ENCODE measurements around the gene DOCK9. TPM values are rescaled to one million over a fixed set of nuclear protein-coding genes. Genes with fewer than 3 reads are reported as not detected.

Gene DOCK9
- total RNA-seq, 1 donor from 2014 or later, result 153 TPM

DNA sequence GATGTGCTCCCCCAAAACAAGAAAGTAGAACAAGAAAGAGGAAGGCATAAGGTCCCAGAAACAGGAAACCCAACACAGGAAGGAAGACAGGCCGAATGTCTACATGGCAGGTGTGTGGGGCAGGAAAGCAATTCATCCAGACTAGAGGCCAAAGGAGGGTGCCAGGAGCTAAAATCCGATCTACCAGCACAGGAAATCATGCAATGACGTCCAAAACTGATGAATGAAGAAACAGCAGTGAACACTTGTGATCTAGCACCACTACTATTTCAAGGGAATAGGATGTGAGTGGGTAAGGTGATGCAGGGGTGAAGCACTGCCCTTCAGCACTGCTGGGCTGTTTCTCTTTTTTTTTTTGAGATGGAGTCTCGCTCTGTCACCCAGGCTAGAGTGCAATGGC lies 59.1 kb downstream of the DOCK9 start:
- intact Hi-C loops (cut with DNase I), result no loop called here
- TF ChIP-seq, protein P1, sequence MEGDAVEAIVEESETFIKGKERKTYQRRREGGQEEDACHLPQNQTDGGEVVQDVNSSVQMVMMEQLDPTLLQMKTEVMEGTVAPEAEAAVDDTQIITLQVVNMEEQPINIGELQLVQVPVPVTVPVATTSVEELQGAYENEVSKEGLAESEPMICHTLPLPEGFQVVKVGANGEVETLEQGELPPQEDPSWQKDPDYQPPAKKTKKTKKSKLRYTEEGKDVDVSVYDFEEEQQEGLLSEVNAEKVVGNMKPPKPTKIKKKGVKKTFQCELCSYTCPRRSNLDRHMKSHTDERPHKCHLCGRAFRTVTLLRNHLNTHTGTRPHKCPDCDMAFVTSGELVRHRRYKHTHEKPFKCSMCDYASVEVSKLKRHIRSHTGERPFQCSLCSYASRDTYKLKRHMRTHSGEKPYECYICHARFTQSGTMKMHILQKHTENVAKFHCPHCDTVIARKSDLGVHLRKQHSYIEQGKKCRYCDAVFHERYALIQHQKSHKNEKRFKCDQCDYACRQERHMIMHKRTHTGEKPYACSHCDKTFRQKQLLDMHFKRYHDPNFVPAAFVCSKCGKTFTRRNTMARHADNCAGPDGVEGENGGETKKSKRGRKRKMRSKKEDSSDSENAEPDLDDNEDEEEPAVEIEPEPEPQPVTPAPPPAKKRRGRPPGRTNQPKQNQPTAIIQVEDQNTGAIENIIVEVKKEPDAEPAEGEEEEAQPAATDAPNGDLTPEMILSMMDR (IDR thresholded peaks at IDR 0.05), result no peak
- Histone ChIP-seq H3K27me3 (ENCODE audit: low read depth) (no peaks in the 10 kb centered on the region), H3K4me1 (peaks cover 41% of the 10 kb centered on the region), H3K27ac (no peak overlapping the region), H3K4me3 (no peak overlapping the region), H3K9me3 (no peaks in the 10 kb centered on the region), H3K36me3 (peaks cover 55% of the 10 kb centered on the region)
- no peak for ATAC-seq
- DNase-seq, result no peak

DNA sequence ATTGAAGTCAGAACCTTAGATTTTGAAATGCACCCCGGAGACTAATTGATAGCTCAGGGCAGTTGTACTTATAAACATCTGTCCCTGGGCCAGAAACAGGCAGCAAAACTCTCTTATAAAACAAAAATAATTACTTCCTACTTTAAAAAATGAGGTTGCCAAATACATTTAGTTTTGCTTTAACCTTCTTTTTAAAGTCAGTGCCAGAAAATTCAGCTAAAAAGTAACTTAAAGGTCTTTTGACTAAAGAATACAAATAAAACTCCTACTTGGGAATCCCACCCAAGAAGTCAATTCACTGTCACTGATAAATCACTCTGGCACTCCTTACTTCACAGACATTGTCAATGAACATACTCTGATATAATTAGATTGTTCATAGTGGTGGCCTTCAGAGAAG lies 60.7 kb downstream of the DOCK9 start:
- Histone ChIP-seq H3K27me3 (ENCODE audit: low read depth) (no peaks in the 10 kb centered on the region), H3K36me3 (peaks cover 51% of the 10 kb centered on the region), H3K9me3 (no peaks in the 10 kb centered on the region), H3K4me3 (no peak overlapping the region), H3K27ac (no peak overlapping the region), H3K4me1 (peaks cover 48% of the 10 kb centered on the region)
- DNase-seq, result no peak
- intact Hi-C loops (cut with DNase I), result no loop called here
- TF ChIP-seq, protein P1 (IDR thresholded peaks at IDR 0.05), result no peak
- ATAC-seq, result no peak

DNA sequence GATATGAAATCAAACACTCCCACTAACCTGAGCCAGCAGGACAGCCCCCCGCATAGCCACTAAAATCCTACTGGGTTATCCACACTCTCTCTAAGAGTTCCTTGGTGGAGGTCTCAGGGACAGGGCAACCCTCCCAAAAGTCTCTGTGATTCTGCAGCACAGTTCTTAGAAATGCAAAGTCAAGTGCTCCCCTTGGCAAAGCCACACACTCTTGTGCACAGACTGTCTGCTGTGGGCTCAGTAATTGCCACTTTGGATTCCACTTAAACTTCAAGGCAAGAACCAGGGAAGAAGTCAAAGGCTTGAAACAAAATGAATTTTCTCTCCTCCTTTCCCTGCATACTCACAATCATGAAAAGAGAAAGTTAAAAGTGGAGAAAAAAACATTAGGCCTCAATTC lies 61.5 kb downstream of the DOCK9 start:
- H3K27me3 ChIP-seq (ENCODE audit: low read depth), result no peaks in the 10 kb centered on the region
- TF ChIP-seq, protein P1 (IDR thresholded peaks at IDR 0.05), result no peak
- intact Hi-C loops (cut with DNase I), result no loop called here
- ATAC-seq (peak; percentile 65 to 77), DNase-seq (no peak)
- peaks cover 44% of the 10 kb centered on the region for H3K36me3 ChIP-seq
- no peak overlapping the region for H3K4me3 ChIP-seq
- no peaks in the 10 kb centered on the region for H3K9me3 ChIP-seq
- H3K4me1 ChIP-seq, result peaks cover 50% of the 10 kb centered on the region
- H3K27ac ChIP-seq, result no peak overlapping the region

DNA sequence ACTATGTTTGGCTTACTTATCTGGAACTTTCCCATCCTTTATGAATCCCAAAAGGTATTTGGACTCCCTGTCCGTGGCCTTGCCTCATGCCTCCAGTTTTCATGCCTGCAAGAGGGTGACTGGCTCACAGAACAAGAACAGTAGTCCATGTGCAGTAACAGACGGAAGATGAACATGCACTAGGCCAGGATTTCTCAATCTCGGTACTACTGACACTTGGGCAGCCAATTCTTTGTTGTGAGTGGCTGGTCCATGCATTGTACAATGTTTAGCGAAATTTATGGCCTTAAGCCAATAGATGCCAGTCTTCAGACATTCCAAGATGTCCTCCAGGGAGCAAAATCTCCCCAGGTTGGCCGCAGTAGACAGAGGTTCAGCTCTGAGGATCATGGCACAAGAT lies 61.9 kb downstream of the DOCK9 start:
- TF ChIP-seq, protein P1 (IDR thresholded peaks at IDR 0.05), result no peak
- ATAC-seq (peak; percentile 35 to 49), DNase-seq (no peak)
- no peak overlapping the region for H3K4me3 ChIP-seq
- no peaks in the 10 kb centered on the region for H3K9me3 ChIP-seq
- intact Hi-C loops (cut with DNase I), result no loop called here
- peaks cover 40% of the 10 kb centered on the region for H3K36me3 ChIP-seq
- H3K4me1 ChIP-seq, result peaks cover 54% of the 10 kb centered on the region
- H3K27ac ChIP-seq, result no peak overlapping the region
- H3K27me3 ChIP-seq (ENCODE audit: low read depth), result no peaks in the 10 kb centered on the region

DNA sequence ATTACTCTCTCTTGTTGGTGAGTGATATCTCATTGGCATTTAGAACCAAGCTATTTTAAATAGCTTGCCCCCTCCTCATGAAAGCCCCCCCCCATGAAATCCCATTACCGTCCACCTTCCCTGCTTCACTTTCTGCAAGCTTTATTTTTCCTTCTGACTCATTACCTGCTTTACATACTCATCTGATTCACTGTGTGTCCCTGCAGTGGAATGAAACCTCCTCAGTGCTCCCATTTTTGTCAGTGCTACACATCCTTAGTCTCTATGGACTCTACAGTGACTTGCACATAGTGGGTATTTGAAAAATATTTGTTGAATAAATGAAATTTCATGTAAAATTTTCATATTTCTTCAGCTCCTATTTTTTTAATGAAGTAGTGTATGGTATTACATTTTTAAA lies 62.3 kb downstream of the DOCK9 start:
- intact Hi-C loops (cut with DNase I), result no loop called here
- ATAC-seq, result no peak
- H3K9me3 ChIP-seq, result no peaks in the 10 kb centered on the region
- peaks cover 36% of the 10 kb centered on the region for H3K36me3 ChIP-seq
- no peaks in the 10 kb centered on the region for H3K27me3 ChIP-seq (ENCODE audit: low read depth)
- no peak for DNase-seq
- no peak overlapping the region for H3K4me3 ChIP-seq
- TF ChIP-seq, protein P1 (IDR thresholded peaks at IDR 0.05), result no peak
- H3K27ac ChIP-seq, result no peak overlapping the region
- peaks cover 59% of the 10 kb centered on the region for H3K4me1 ChIP-seq

DNA sequence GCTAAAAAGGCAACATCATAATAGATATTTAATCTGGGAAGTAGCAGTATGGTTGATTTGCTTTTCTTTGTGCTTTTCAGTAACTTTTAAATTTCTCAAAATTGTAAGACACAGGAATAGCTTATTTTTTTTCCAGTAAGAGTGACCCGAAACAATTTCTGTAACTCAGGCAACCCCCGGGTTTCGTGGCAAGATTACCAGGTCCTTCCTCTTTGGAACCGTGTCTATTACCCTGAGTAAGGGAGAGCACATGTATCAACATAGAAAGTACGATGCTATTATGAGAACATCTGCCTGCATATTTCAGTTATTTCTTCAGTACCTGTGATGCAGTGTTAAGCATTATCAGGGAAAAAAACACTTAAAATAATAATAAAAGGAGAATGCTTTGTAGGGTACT lies 64.1 kb downstream of the DOCK9 start:
- no peak for DNase-seq
- H3K9me3 ChIP-seq, result no peaks in the 10 kb centered on the region
- no peak overlapping the region for H3K4me3 ChIP-seq
- H3K27me3 ChIP-seq (ENCODE audit: low read depth), result no peaks in the 10 kb centered on the region
- no peak for ATAC-seq
- peak overlapping the region; percentile 8 for H3K27ac ChIP-seq
- H3K36me3 ChIP-seq, result peaks cover 25% of the 10 kb centered on the region
- TF ChIP-seq, protein P1 (IDR thresholded peaks at IDR 0.05), result no peak
- intact Hi-C loops (cut with DNase I), result no loop called here
- peaks cover 51% of the 10 kb centered on the region for H3K4me1 ChIP-seq
